ENCODE results near the gene MBL2.

DNA sequence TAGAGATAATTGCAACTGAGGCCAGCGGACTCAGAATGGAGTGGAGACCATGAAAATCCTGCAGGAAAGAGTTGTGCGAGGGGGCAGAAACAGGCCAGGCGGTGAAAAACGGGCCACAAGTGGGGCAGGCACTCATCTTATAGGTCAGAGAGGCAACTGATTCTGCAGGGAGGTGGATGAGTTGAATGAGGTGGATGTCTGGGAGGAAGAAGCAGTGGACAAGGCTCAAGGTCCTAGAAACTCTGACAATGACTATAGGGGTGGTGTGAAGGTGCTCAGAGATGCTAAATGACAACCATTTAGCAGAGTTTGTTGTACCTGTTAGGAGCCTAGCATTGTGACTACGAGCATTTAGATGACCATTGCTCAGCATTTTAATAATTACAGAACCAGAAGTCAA, 33.6 kb downstream of the MBL2 start:
- TF ChIP-seq, protein P1, sequence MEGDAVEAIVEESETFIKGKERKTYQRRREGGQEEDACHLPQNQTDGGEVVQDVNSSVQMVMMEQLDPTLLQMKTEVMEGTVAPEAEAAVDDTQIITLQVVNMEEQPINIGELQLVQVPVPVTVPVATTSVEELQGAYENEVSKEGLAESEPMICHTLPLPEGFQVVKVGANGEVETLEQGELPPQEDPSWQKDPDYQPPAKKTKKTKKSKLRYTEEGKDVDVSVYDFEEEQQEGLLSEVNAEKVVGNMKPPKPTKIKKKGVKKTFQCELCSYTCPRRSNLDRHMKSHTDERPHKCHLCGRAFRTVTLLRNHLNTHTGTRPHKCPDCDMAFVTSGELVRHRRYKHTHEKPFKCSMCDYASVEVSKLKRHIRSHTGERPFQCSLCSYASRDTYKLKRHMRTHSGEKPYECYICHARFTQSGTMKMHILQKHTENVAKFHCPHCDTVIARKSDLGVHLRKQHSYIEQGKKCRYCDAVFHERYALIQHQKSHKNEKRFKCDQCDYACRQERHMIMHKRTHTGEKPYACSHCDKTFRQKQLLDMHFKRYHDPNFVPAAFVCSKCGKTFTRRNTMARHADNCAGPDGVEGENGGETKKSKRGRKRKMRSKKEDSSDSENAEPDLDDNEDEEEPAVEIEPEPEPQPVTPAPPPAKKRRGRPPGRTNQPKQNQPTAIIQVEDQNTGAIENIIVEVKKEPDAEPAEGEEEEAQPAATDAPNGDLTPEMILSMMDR (IDR thresholded peaks at IDR 0.05) = no peak
- no peak for TF ChIP-seq POLR2A (IDR thresholded peaks at IDR 0.05)
- TF ChIP-seq EP300 (IDR thresholded peaks at IDR 0.05) = no peak

All from sigmoid colon (tissue), 4 donors.